ENCODE measurements around the gene KLHL30.

- TF ChIP-seq CTCF (IDR thresholded peaks at IDR 0.05): no peak
- no peak for TF ChIP-seq POLR2A (IDR thresholded peaks at IDR 0.05)
- no peak for TF ChIP-seq POLR2AphosphoS5 (IDR thresholded peaks at IDR 0.05)
Measured at GRCh38 chr2:238180554-238180953, 42.1 kb downstream of the KLHL30 start.

Measured in breast epithelium (tissue), 3 donors.